Muscle of leg (tissue), 11 donors: ENCODE data around the gene ORMDL2. TPM values are rescaled to one million over a fixed set of nuclear protein-coding genes. Genes with fewer than 3 reads are reported as not detected.
"Not testable (repeated sequence)": the region's sequence is repeated elsewhere in the genome, so short reads cannot be mapped to it uniquely, and the experiment has no call there.

Source experiments
- DNase-seq: peaks from one replicate; pipeline ENCODE4 v3.0.0; 2013
- H3K27ac ChIP-seq: one replicate; pipeline ENCODE4 v1.5.1; 2013; ENCODE audit warnings: mild to moderate bottlenecking, low read length, control low read depth
- H3K27me3 ChIP-seq: one replicate; pipeline ENCODE4 v1.6.1; 2013; ENCODE audit warnings: low read length; ENCODE audit not compliant: control insufficient read depth, insufficient read depth
- H3K36me3 ChIP-seq: one replicate; pipeline ENCODE4 v1.6.1; 2013; ENCODE audit warnings: low read length; ENCODE audit not compliant: control insufficient read depth, insufficient read depth
- H3K4me1 ChIP-seq: one replicate; pipeline ENCODE4 v1.6.1; 2013; ENCODE audit warnings: low read length; ENCODE audit not compliant: control insufficient read depth, insufficient read depth
- H3K4me3 ChIP-seq: one replicate; pipeline ENCODE4 v1.5.1; 2013; ENCODE audit warnings: low read length, control low read depth
- H3K9me3 ChIP-seq: replicated peaks from 2 replicates; pipeline ENCODE4 v1.6.1; 2013; ENCODE audit warnings: low read depth, low read length; ENCODE audit not compliant: control insufficient read depth
- WGBS: methylation state at CpG from one replicate; pipeline ENCODE4 v1.1.5; 2013; ENCODE audit warnings: missing lambda C conversion rate; ENCODE audit not compliant: insufficient coverage; 5-methylcytosine and 5-hydroxymethylcytosine counted together
- polyA plus RNA-seq, 8 donors: library from polyadenylated mRNA; unstranded; fragments of 120-200 nt; gene quantifications; one replicate each; pipeline versions ENCODE4 v1.2.1 to v1.2.3, GENCODE V29; 2013; ENCODE audit warnings: inconsistent platforms in 1 of 8, low replicate concordance in 1 of 8; ENCODE audit not compliant: insufficient read length in 8 of 8, insufficient read depth in 1 of 8
- total RNA-seq: library from RNA; stranded (reverse); fragments of 120-200 nt; gene quantifications from one replicate; pipeline ENCODE4 v1.2.4, GENCODE V29; 2013

Gene ORMDL2
- total and polyA plus RNA-seq, 9 donors = 13.5 to 19.3 (median 17.3) TPM

- peak; percentile 65 for DNase-seq
- no peaks in the 10 kb centered on the region for H3K27me3 ChIP-seq
- no peak overlapping the region for H3K4me3 ChIP-seq
- WGBS = 43% methylated on average over 5 of the region's 7 CpGs
- H3K36me3 ChIP-seq = no peaks in the 10 kb centered on the region
- H3K9me3 ChIP-seq = no peaks in the 10 kb centered on the region
- H3K27ac ChIP-seq = peak overlapping the region; percentile 64
- H3K4me1 ChIP-seq = peaks cover 31% of the 10 kb centered on the region
These were observed 31.9 kb downstream of the ORMDL2 start for GRCh38 chr12:55849616-55850343.

- no peak overlapping the region for H3K4me3 ChIP-seq
- H3K36me3 ChIP-seq = no peaks in the 10 kb centered on the region
- peak overlapping the region; percentile 64 for H3K27ac ChIP-seq
- no peaks in the 10 kb centered on the region for H3K27me3 ChIP-seq
- no peaks in the 10 kb centered on the region for H3K9me3 ChIP-seq
- H3K4me1 ChIP-seq = peaks cover 31% of the 10 kb centered on the region
- no CpG with 5 or more reads among the region's 1 CpG for WGBS
- DNase-seq = no peak
These were observed 32.6 kb downstream of the ORMDL2 start for GRCh38 chr12:55850401-55850800.

- no peak for DNase-seq
- Histone ChIP-seq H3K9me3 (no peaks in the 10 kb centered on the region), H3K4me1 (peaks cover 31% of the 10 kb centered on the region), H3K27me3 (no peaks in the 10 kb centered on the region), H3K4me3 (no peak overlapping the region), H3K36me3 (no peaks in the 10 kb centered on the region), H3K27ac (peak overlapping the region; percentile 64)
- no CpG with 5 or more reads among the region's 3 CpGs for WGBS
These were observed 33.1 kb downstream of the ORMDL2 start for GRCh38 chr12:55850893-55851292.

- DNase-seq = no peak
- H3K27ac ChIP-seq = no peak overlapping the region
- peaks cover 24% of the 10 kb centered on the region for H3K4me1 ChIP-seq
- WGBS = no CpG with 5 or more reads among the region's 1 CpG
- no peaks in the 10 kb centered on the region for H3K27me3 ChIP-seq
- no peak overlapping the region for H3K4me3 ChIP-seq
- H3K9me3 ChIP-seq = no peaks in the 10 kb centered on the region
- H3K36me3 ChIP-seq = no peaks in the 10 kb centered on the region
These were observed 34.9 kb downstream of the ORMDL2 start for GRCh38 chr12:55852740-55853139.

GRCh38 chr12:55861396-55861795 is 43.6 kb downstream of the ORMDL2 start:
- WGBS = 91% methylated on average over 6 of the region's 8 CpGs
- H3K27me3 ChIP-seq = no peaks in the 10 kb centered on the region
- H3K36me3 ChIP-seq = no peaks in the 10 kb centered on the region
- DNase-seq = no peak
- no peaks in the 10 kb centered on the region for H3K4me1 ChIP-seq
- H3K9me3 ChIP-seq = peaks cover 3% of the 10 kb centered on the region
- no peak overlapping the region for H3K27ac ChIP-seq
- H3K4me3 ChIP-seq = no peak overlapping the region

- Histone ChIP-seq H3K9me3 (peaks cover 3% of the 10 kb centered on the region), H3K36me3 (no peaks in the 10 kb centered on the region), H3K4me1 (no peaks in the 10 kb centered on the region), H3K27ac (no peak overlapping the region), H3K27me3 (no peaks in the 10 kb centered on the region), H3K4me3 (no peak overlapping the region)
- no peak for DNase-seq
- WGBS = 100% methylated on average over 1 of the region's 3 CpGs
These were observed 44.0 kb downstream of the ORMDL2 start for GRCh38 chr12:55861871-55862270.

GRCh38 chr12:55862286-55862685 is 44.4 kb downstream of the ORMDL2 start:
- H3K27ac ChIP-seq = no peak overlapping the region
- no peaks in the 10 kb centered on the region for H3K4me1 ChIP-seq
- no peaks in the 10 kb centered on the region for H3K27me3 ChIP-seq
- H3K36me3 ChIP-seq = no peaks in the 10 kb centered on the region
- peaks cover 3% of the 10 kb centered on the region for H3K9me3 ChIP-seq
- no peak for DNase-seq
- H3K4me3 ChIP-seq = no peak overlapping the region

GRCh38 chr12:55862931-55863330 is 45.1 kb downstream of the ORMDL2 start:
- not testable (repeated sequence) for H3K27me3 ChIP-seq, H3K9me3 ChIP-seq, H3K4me3 ChIP-seq, DNase-seq, H3K4me1 ChIP-seq, H3K27ac ChIP-seq, H3K36me3 ChIP-seq
- 83% methylated on average over 2 of the region's 13 CpGs for WGBS

- H3K27ac ChIP-seq = no peak overlapping the region
- DNase-seq = no peak
- H3K27me3 ChIP-seq = no peaks in the 10 kb centered on the region
- peaks cover 3% of the 10 kb centered on the region for H3K9me3 ChIP-seq
- H3K4me1 ChIP-seq = no peaks in the 10 kb centered on the region
- no peak overlapping the region for H3K4me3 ChIP-seq
- WGBS = no CpG with 5 or more reads among the region's 2 CpGs
- no peaks in the 10 kb centered on the region for H3K36me3 ChIP-seq
These were observed 47.5 kb downstream of the ORMDL2 start for GRCh38 chr12:55865327-55865726.

- not testable (repeated sequence) for H3K27me3 ChIP-seq, H3K4me1 ChIP-seq, H3K36me3 ChIP-seq, H3K4me3 ChIP-seq, H3K9me3 ChIP-seq, DNase-seq, H3K27ac ChIP-seq
- 100% methylated on average over 1 of the region's 3 CpGs for WGBS
These were observed 48.7 kb downstream of the ORMDL2 start for GRCh38 chr12:55866454-55867004.
